ENCODE measurements around the gene OPRM1. TPM values are rescaled to one million over a fixed set of nuclear protein-coding genes. Genes with fewer than 3 reads are reported as not detected.

Gene OPRM1
- total and polyA plus RNA-seq, 2 of the 8 experiments (the other 6 are each of a cell fraction or from before 2014, with no cell fraction given) = not detected

- Histone ChIP-seq H4K91ac (replicated peaks; ENCODE audit: insufficient read length, low read length) (no peak overlapping the region), H3K23ac (ENCODE audit: insufficient read length) (no peak overlapping the region), H3K4me3 (ENCODE audit: extremely low read depth in 1 of 4, insufficient read depth in 2 of 4, low read depth in 3 of 4, low read length in 4 of 4) (peak overlapping the region in 3 of 4 experiments; percentile 11 to 48 (median 16); a peak in 4 of 8 replicates), H2BK12ac (ENCODE audit: low read depth, low read length) (no peak overlapping the region), H3K4ac (replicated peaks; ENCODE audit: insufficient read length, low read depth, low read length) (no peak overlapping the region), H3K79me1 (ENCODE audit: low read depth, low read length) (no peaks in the 10 kb centered on the region), H4K5ac (ENCODE audit: insufficient read length, low read depth, low read length) (peak overlapping the region; percentile 68), H4K8ac (ENCODE audit: extremely low read depth, insufficient read depth, low read length) (no peak overlapping the region), H3K79me2 (ENCODE audit: control insufficient read depth in 1 of 2, insufficient read depth in 2 of 2, low read length in 2 of 2) (no peaks in the 10 kb centered on the region), H2BK20ac (ENCODE audit: low read length) (no peak overlapping the region), H3K27me3 (replicated peaks in 1 of 4; ENCODE audit: control insufficient read depth in 3 of 4, extremely low read depth in 1 of 4, insufficient read depth in 3 of 4, low read length in 3 of 4) (no peaks in the 10 kb centered on the region), H4K20me1 (replicated peaks in 1 of 2; ENCODE audit: control insufficient read depth in 1 of 2, insufficient read depth in 2 of 2, low read length in 2 of 2) (no peaks in the 10 kb centered on the region), H3K9me3 (ENCODE audit: insufficient read depth in 2 of 2, low read depth in 1 of 2, low read length in 1 of 2) (no peaks in the 10 kb centered on the region), H2BK120ac (replicated peaks; ENCODE audit: low read depth, low read length) (no peak overlapping the region), H3K27ac (ENCODE audit: low read depth, low read length) (no peak overlapping the region), H3K56ac (replicated peaks; ENCODE audit: insufficient read length, low read depth, low read length) (no peak overlapping the region), H3K14ac (ENCODE audit: insufficient read length) (no peak overlapping the region), H2BK5ac (ENCODE audit: low read depth, low read length) (no peak overlapping the region), H2BK15ac (ENCODE audit: low read length) (no peak overlapping the region), H2AFZ (ENCODE audit: low read length) (peak overlapping the region; percentile 73; the same call in 1 of the 2 replicates), H3K23me2 (ENCODE audit: low read depth, low read length) (no peaks in the 10 kb centered on the region; the same call in 1 of the 2 replicates), H3K36me3 (ENCODE audit: control insufficient read depth in 2 of 4, insufficient read depth in 4 of 4, low read length in 3 of 4) (no peaks in the 10 kb centered on the region), H3K4me2 (ENCODE audit: insufficient read depth in 1 of 2, low read depth in 2 of 2, low read length in 2 of 2) (peak overlapping the region; percentile 60 to 62), H3K4me1 (replicated peaks in 1 of 4; ENCODE audit: control insufficient read depth in 3 of 4, insufficient read depth in 4 of 4, low read length in 3 of 4) (peaks cover 1 to 19% (median 12%) of the 10 kb centered on the region in 4 experiments; a peak in 5 of 7 replicates), H3K9ac (replicated peaks in 1 of 4; ENCODE audit: extremely low read depth in 1 of 4, low read depth in 3 of 4, low read length in 3 of 4) (no peak overlapping the region; a peak in 1 of 7 replicates), H3K18ac (ENCODE audit: extremely low read depth, low read length) (peak overlapping the region; percentile 6; the same call in 1 of the 2 replicates), H2AK5ac (ENCODE audit: low read depth, low read length) (no peak overlapping the region)
- 23% methylated on average over 12 of the region's 12 CpGs; no CpG with 5 or more reads in 1 of the 2 experiments for WGBS, 2 experiments (ENCODE audit: extremely low coverage in 1 of 2, insufficient coverage in 1 of 2, insufficient read length in 1 of 2, insufficient replicate concordance in 2 of 2, low coverage in 1 of 2, low lambda C conversion rate in 2 of 2, missing lambda C conversion rate in 1 of 2)
- POLR2A ChIA-PET (ENCODE audit: partially characterized antibody) = interaction anchor here (0.6 to 0.8 kb wide), 2 partner anchors 10 to 51 kb away, joined by 3 read pairs; no protein-coding TSS in a partner anchor
- DNase-seq (ENCODE audit: low read depth in 1 of 2, low spot score in 2 of 2) (no peak), FAIRE-seq (peak; percentile 7)
- CTCF ChIA-PET (ENCODE audit: partially characterized antibody) = interaction anchor here (0.6 to 3.6 kb wide), 3 partner anchors 8 to 97 kb away, joined by 3 to 11 read pairs (median 3); no protein-coding TSS in a partner anchor
- TF ChIP-seq EP300 (IDR thresholded peaks at IDR 0.05; ENCODE audit: borderline replicate concordance in 1 of 2, low read depth in 2 of 2, low read length in 2 of 2) (no peak), CHD1 (IDR thresholded peaks at IDR 0.05; ENCODE audit: low read depth, low read length) (no peak)
Measured at GRCh38 chr6:154247119-154247861, 208.2 kb downstream of the OPRM1 start.

Measured in H1 (cell line).